ENCODE data around the gene ADGRA3. TPM values are rescaled to one million over a fixed set of nuclear protein-coding genes. Genes with fewer than 3 reads are reported as not detected.

Gene ADGRA3
- total and polyA plus RNA-seq, 2 of the 13 experiments (the other 11 are each of a cell fraction or from before 2014, with no cell fraction given), result 32.2 to 40.8 TPM

GRCh38 chr4:22496165-22496813 is 19.6 kb downstream of the ADGRA3 start:
- no peak overlapping the region for H3K27ac ChIP-seq (ENCODE audit: extremely low read length, insufficient read depth, low read length)
- no peak overlapping the region for H3K4me2 ChIP-seq (ENCODE audit: low read depth, low read length)
- peaks cover 5% of the 10 kb centered on the region; the same call in 1 of the 2 replicates for H4K20me1 ChIP-seq (ENCODE audit: insufficient read depth, low read length)
- peaks cover 32% of the 10 kb centered on the region for H3K4me1 ChIP-seq (ENCODE audit: insufficient read depth, low read length)
- H3K27me3 ChIP-seq (ENCODE audit: control insufficient read depth in 1 of 2, insufficient read depth in 2 of 2, low read length in 2 of 2), result no peaks in the 10 kb centered on the region
- ATAC-seq, result no peak
- FAIRE-seq, result no peak
- TF ChIP-seq ZNF407 (CRISPR knock-in tag; IDR thresholded peaks at IDR 0.05; ENCODE audit: not compliant biosample characterization) (no peak), ZEB1 (IDR thresholded peaks at IDR 0.05; ENCODE audit: insufficient replicate concordance, low read depth) (no peak)
- no peak overlapping the region for H3K9ac ChIP-seq (ENCODE audit: insufficient read depth, low read depth, low read length)
- WGBS (ENCODE audit: low lambda C conversion rate), result 87% methylated on average over 6 of the region's 6 CpGs
- BruUV-seq (replicated peaks), result no TSS peak
- no peak overlapping the region for H3K4me3 ChIP-seq (replicated peaks in 1 of 3; ENCODE audit: insufficient read depth in 1 of 3, low read depth in 2 of 3, low read length in 3 of 3)
- intact Hi-C loops (cut with micrococcal nuclease; ENCODE audit: unreplicated experiment), result no loop called here
- H2AFZ ChIP-seq (ENCODE audit: low read length), result no peak overlapping the region
- H3K79me2 ChIP-seq (ENCODE audit: insufficient read depth, low read length), result peaks cover 88% of the 10 kb centered on the region
- POLR2A ChIA-PET, result no interaction called here
- no peaks in the 10 kb centered on the region for H3K9me3 ChIP-seq (ENCODE audit: low read length)
- no peaks in the 10 kb centered on the region for H3K36me3 ChIP-seq (replicated peaks in 1 of 2; ENCODE audit: control insufficient read depth in 1 of 2, insufficient read depth in 2 of 2, low read length in 2 of 2)
- in situ Hi-C loops (cut with HindIII; ENCODE audit: extremely low pct_ligation_motif_present, low pct_unique_long_range_greater_than_20kb), result no loop called here
- DNase-seq (ENCODE audit: low spot score), result no peak
- CTCF ChIA-PET (ENCODE audit: low intra/inter-chr PET ratio, low total read pairs), result no interaction called here
